Measurements from ENCODE around the gene NFU1.
"Not testable (repeated sequence)": the region's sequence is repeated elsewhere in the genome, so short reads cannot be mapped to it uniquely, and the experiment has no call there.

The NFU1 gene

GRCh38 chr2:69424419-69424818 is 12.8 kb downstream of the NFU1 start:
- no peak overlapping the region for H2AFZ ChIP-seq (ENCODE audit: low read depth, low read length, severe bottlenecking)
- no peaks in the 10 kb centered on the region for H3K9me3 ChIP-seq (ENCODE audit: insufficient read depth, low read length)
- H3K27ac ChIP-seq (ENCODE audit: low read depth, low read length) = no peak overlapping the region
- no peaks in the 10 kb centered on the region for H3F3A ChIP-seq (ENCODE audit: insufficient read depth)
- H3K79me2 ChIP-seq (ENCODE audit: insufficient read depth, low read length) = no peaks in the 10 kb centered on the region
- no peaks in the 10 kb centered on the region for H3K9me2 ChIP-seq (replicated peaks; ENCODE audit: insufficient read depth, low read length)
- no peak overlapping the region for H3K4me2 ChIP-seq (ENCODE audit: low read depth, low read length, poor library complexity, severe bottlenecking)
- H3K4me3 ChIP-seq (ENCODE audit: insufficient read depth, low read length, poor library complexity, severe bottlenecking) = no peak overlapping the region
- H3K9ac ChIP-seq (ENCODE audit: low read length) = no peak overlapping the region
- H4K20me1 ChIP-seq (ENCODE audit: low read depth, low read length) = no peaks in the 10 kb centered on the region
- TF ChIP-seq EZH2phosphoT487 (conservative IDR thresholded peaks at IDR 0.05; ENCODE audit: low read length) = no peak
- H3K36me3 ChIP-seq (ENCODE audit: low read length) = peaks cover 4% of the 10 kb centered on the region; the same call in 1 of the 2 replicates
- H3K27me3 ChIP-seq (ENCODE audit: low read length) = no peaks in the 10 kb centered on the region

GRCh38 chr2:69422198-69422597 is 15.0 kb downstream of the NFU1 start:
- no peak overlapping the region for H3K4me2 ChIP-seq (ENCODE audit: low read depth, low read length, poor library complexity, severe bottlenecking)
- H3K4me3 ChIP-seq (ENCODE audit: insufficient read depth, low read length, poor library complexity, severe bottlenecking) = no peak overlapping the region

GRCh38 chr2:69419111-69419510 is 18.1 kb downstream of the NFU1 start:
- H3K79me2 ChIP-seq (ENCODE audit: insufficient read depth, low read length); H3K36me3 ChIP-seq (ENCODE audit: low read length); H3K9me3 ChIP-seq (ENCODE audit: insufficient read depth, low read length): not testable (repeated sequence)

More at GRCh38 chr2:69422198-69422597, 15.0 kb downstream of the NFU1 start:
- Histone ChIP-seq H3K9ac (ENCODE audit: low read length) (no peak overlapping the region), H3K27ac (ENCODE audit: low read depth, low read length) (no peak overlapping the region), H3F3A (ENCODE audit: insufficient read depth) (no peaks in the 10 kb centered on the region), H3K27me3 (ENCODE audit: low read length) (no peaks in the 10 kb centered on the region), H3K9me3 (ENCODE audit: insufficient read depth, low read length) (no peaks in the 10 kb centered on the region), H3K9me2 (replicated peaks; ENCODE audit: insufficient read depth, low read length) (no peaks in the 10 kb centered on the region), H3K79me2 (ENCODE audit: insufficient read depth, low read length) (no peaks in the 10 kb centered on the region), H3K36me3 (ENCODE audit: low read length) (no peaks in the 10 kb centered on the region), H4K20me1 (ENCODE audit: low read depth, low read length) (no peaks in the 10 kb centered on the region), H2AFZ (ENCODE audit: low read depth, low read length, severe bottlenecking) (no peak overlapping the region)
- TF ChIP-seq CTCF (IDR thresholded peaks at IDR 0.05; ENCODE audit: insufficient read depth, low read length, poor library complexity, severe bottlenecking) = no peak
- TF ChIP-seq EZH2phosphoT487 (conservative IDR thresholded peaks at IDR 0.05; ENCODE audit: low read length) = no peak

GRCh38 chr2:69416147-69416546 is 21.1 kb downstream of the NFU1 start:
- no peak for TF ChIP-seq CTCF (IDR thresholded peaks at IDR 0.05; ENCODE audit: insufficient read depth, low read length, poor library complexity, severe bottlenecking)
- no peak for TF ChIP-seq EZH2phosphoT487 (conservative IDR thresholded peaks at IDR 0.05; ENCODE audit: low read length)
- Histone ChIP-seq H3K9ac (ENCODE audit: low read length) (no peak overlapping the region), H4K20me1 (ENCODE audit: low read depth, low read length) (no peaks in the 10 kb centered on the region), H2AFZ (ENCODE audit: low read depth, low read length, severe bottlenecking) (no peak overlapping the region), H3K4me3 (ENCODE audit: insufficient read depth, low read length, poor library complexity, severe bottlenecking) (no peak overlapping the region), H3K79me2 (ENCODE audit: insufficient read depth, low read length) (no peaks in the 10 kb centered on the region), H3F3A (ENCODE audit: insufficient read depth) (no peaks in the 10 kb centered on the region), H3K9me3 (ENCODE audit: insufficient read depth, low read length) (no peaks in the 10 kb centered on the region), H3K27me3 (ENCODE audit: low read length) (no peaks in the 10 kb centered on the region), H3K36me3 (ENCODE audit: low read length) (no peaks in the 10 kb centered on the region), H3K4me2 (ENCODE audit: low read depth, low read length, poor library complexity, severe bottlenecking) (no peak overlapping the region), H3K9me2 (replicated peaks; ENCODE audit: insufficient read depth, low read length) (no peaks in the 10 kb centered on the region), H3K27ac (ENCODE audit: low read depth, low read length) (no peak overlapping the region)

More at GRCh38 chr2:69419111-69419510, 18.1 kb downstream of the NFU1 start:
- not testable (repeated sequence) for H2AFZ ChIP-seq (ENCODE audit: low read depth, low read length, severe bottlenecking); H3K9ac ChIP-seq (ENCODE audit: low read length); H3K27ac ChIP-seq (ENCODE audit: low read depth, low read length); H3K27me3 ChIP-seq (ENCODE audit: low read length); H3K9me2 ChIP-seq (replicated peaks; ENCODE audit: insufficient read depth, low read length); H3K4me3 ChIP-seq (ENCODE audit: insufficient read depth, low read length, poor library complexity, severe bottlenecking); H4K20me1 ChIP-seq (ENCODE audit: low read depth, low read length); H3K4me2 ChIP-seq (ENCODE audit: low read depth, low read length, poor library complexity, severe bottlenecking); H3F3A ChIP-seq (ENCODE audit: insufficient read depth)

All from SU-DHL-6 (cell line).